Epithelial cell of esophagus (primary cell): Measurements from ENCODE around the gene CORIN.

Source experiments
- DNase-seq: peaks from one replicate; pipeline ENCODE4 v3.0.0; 2010; ENCODE audit warnings: low read depth
- H3K4me3 ChIP-seq: 2 replicates; pipeline ENCODE4 v1.5.1; 2011; ENCODE audit warnings: mild to moderate bottlenecking, low read length, control low read depth
- CTCF ChIP-seq: IDR thresholded peaks from 2 replicates; pipeline ENCODE4 v1.5.1; 2011; ENCODE audit warnings: low read depth, mild to moderate bottlenecking, low read length, control low read depth, inconsistent platforms; ENCODE audit not compliant: insufficient read depth; ENCODE audit errors: missing control alignments

Gene CORIN

GRCh38 chr4:47744843-47745382, 93.0 kb downstream of the CORIN start:
- no peak for TF ChIP-seq CTCF
- H3K4me3 ChIP-seq, result no peak overlapping the region
- no peak for DNase-seq

- H3K4me3 ChIP-seq, result no peak overlapping the region
- DNase-seq, result peak; percentile 1
- TF ChIP-seq CTCF, result no peak
These were observed 93.6 kb downstream of the CORIN start for GRCh38 chr4:47744253-47744652.

DNA sequence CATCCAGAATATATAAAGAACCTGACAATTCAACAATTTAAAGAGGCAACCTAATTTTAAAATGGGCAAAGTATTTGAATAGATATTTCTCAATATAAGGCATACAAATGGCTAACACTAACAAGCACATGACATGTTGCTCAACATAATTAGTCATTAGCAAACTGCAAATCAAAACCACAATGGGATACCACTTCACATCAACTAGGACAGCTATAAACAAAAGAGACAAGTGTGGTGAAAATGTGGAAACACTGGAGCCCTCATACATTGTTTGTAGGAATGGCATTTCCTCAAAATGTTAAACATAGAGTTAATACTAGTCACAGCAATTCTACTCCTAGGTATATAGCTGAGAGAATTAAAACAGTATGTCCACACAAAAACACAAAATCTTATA, 96.7 kb downstream of the CORIN start:
- H3K4me3 ChIP-seq, result no peak overlapping the region
- no peak for TF ChIP-seq CTCF
- DNase-seq, result peak; percentile 80

- no peak for DNase-seq
- no peak for TF ChIP-seq CTCF
These were observed 100.5 kb downstream of the CORIN start for GRCh38 chr4:47737326-47737725.

DNA sequence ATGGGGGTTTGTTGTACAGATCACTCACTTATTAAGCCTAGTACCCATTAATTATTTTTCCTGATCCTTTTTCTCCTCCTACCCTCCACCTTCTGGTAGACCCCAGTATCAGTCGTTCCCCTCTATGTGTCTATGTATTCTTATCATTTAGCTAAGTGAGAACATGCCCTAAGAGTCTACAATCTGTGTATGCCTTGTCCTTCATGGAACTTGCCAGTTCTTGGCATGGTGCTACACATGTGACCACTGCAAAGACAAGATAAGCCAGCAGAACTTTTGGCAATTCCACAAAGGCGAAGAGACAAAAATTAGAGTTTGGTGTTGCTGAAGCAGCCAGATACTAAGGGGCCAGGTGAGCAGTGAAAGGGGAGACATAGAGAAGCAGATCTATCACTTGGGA, 101.3 kb downstream of the CORIN start:
- no peak for DNase-seq
- no peak for TF ChIP-seq CTCF
- no peak overlapping the region for H3K4me3 ChIP-seq

More at GRCh38 chr4:47737326-47737725, 100.5 kb downstream of the CORIN start:
- H3K4me3 ChIP-seq, result no peak overlapping the region

- no peak for TF ChIP-seq CTCF
- no peak overlapping the region for H3K4me3 ChIP-seq
- DNase-seq, result no peak
These were observed 101.7 kb downstream of the CORIN start for GRCh38 chr4:47736146-47736545.
